NCI-H2107 treated with DMSO at 0.1 percent for 48 hours (cell line): ENCODE results near the gene ENDOV.
A peak's percentile ranks its signal among the peaks of the same experiment; 100 is the strongest.

ENCODE experiments used
- DNase-seq: peaks from one replicate; lab custom pipeline; 2025; ENCODE audit not compliant: unreplicated experiment; lab: John Stamatoyannopoulos, UW

Gene ENDOV

GRCh38 chr17:80414508-80414802 lies 512 bp upstream of the ENDOV start:
- DNase-seq: no peak

- DNase-seq: no peak
Measured at GRCh38 chr17:80415626-80416137, 715 bp downstream of the ENDOV start.

GRCh38 chr17:80416260-80416939 lies 1.4 kb downstream of the ENDOV start:
- no peak for DNase-seq

GRCh38 chr17:80416940-80417293 lies 1.9 kb downstream of the ENDOV start:
- no peak for DNase-seq

- DNase-seq: no peak
Measured at GRCh38 chr17:80418589-80418988, 3.6 kb downstream of the ENDOV start.

- DNase-seq: no peak
Measured at GRCh38 chr17:80419255-80419654, 4.3 kb downstream of the ENDOV start.

GRCh38 chr17:80421381-80422090 lies 6.6 kb downstream of the ENDOV start:
- DNase-seq: no peak

- DNase-seq: no peak
Measured at GRCh38 chr17:80422276-80422675, 7.3 kb downstream of the ENDOV start.

GRCh38 chr17:80422981-80423380 lies 8.0 kb downstream of the ENDOV start:
- no peak for DNase-seq

- no peak for DNase-seq
Measured at GRCh38 chr17:80423536-80424225, 8.7 kb downstream of the ENDOV start.

GRCh38 chr17:80424261-80424660 lies 9.3 kb downstream of the ENDOV start:
- no peak for DNase-seq

- no peak for DNase-seq
Measured at GRCh38 chr17:80424878-80425765, 10.2 kb downstream of the ENDOV start.

- no peak for DNase-seq
Measured at GRCh38 chr17:80425835-80426426, 11.0 kb downstream of the ENDOV start.

GRCh38 chr17:80426671-80427326 lies 11.8 kb downstream of the ENDOV start:
- peak; percentile 7 for DNase-seq

- no peak for DNase-seq
Measured at GRCh38 chr17:80427366-80428282, 12.7 kb downstream of the ENDOV start.

GRCh38 chr17:80428363-80428762 lies 13.4 kb downstream of the ENDOV start:
- no peak for DNase-seq

GRCh38 chr17:80428796-80429195 lies 13.8 kb downstream of the ENDOV start:
- DNase-seq: no peak

- no peak for DNase-seq
Measured at GRCh38 chr17:80429356-80430275, 14.6 kb downstream of the ENDOV start.
